Panc1 (cell line): ENCODE results near the gene BICD2. TPM values are rescaled to one million over a fixed set of nuclear protein-coding genes. Genes with fewer than 3 reads are reported as not detected.

Source experiments
- ATAC-seq: fragments of 200-7000 bp; cut with Tn5 transposase; 2 replicates; pipeline ENCODE4 v1.9.1; 2020; ENCODE audit warnings: mild to moderate bottlenecking, moderate library complexity
- BruUV-seq: library from RNA; stranded (reverse); fragments of 400-500 nt; replicated peaks from 2 replicates; lab custom pipeline; 2021; lab: Mats Ljungman, UMichigan
- CTCF ChIA-PET: fragments of 300-600 bp; sonication (Branson Sonifier 250); formaldehyde crosslinking; loops from one replicate; lab custom pipeline; 2022; ENCODE audit warnings: antibody characterized with exemption; lab: Charles Lee
- POLR2A ChIA-PET: fragments of 300-600 bp; sonication (Branson Sonifier 250); formaldehyde crosslinking; loops from one replicate; lab custom pipeline; 2022; ENCODE audit warnings: antibody characterized with exemption; lab: Charles Lee
- DNase-seq: peaks from one replicate; pipeline ENCODE4 v3.0.0-alpha.2; 2010; ENCODE audit warnings: low read depth, low spot score
- H3K27ac ChIP-seq: 2 replicates; pipeline ENCODE4 v1.5.1; 2011; ENCODE audit warnings: mild to moderate bottlenecking, low read length, inconsistent platforms
- H3K27me3 ChIP-seq: fragments of 200-500 bp; sonication (Bioruptor generic); 2 replicates; pipeline ENCODE4 v1.6.0; 2014; ENCODE audit warnings: low read length, inconsistent platforms; ENCODE audit not compliant: control insufficient read depth, insufficient read depth
- H3K36me3 ChIP-seq: fragments of 200-500 bp; sonication (Bioruptor generic); 2 replicates; pipeline ENCODE4 v1.5.1; 2014; ENCODE audit warnings: inconsistent platforms, mild to moderate bottlenecking, low read length, moderate library complexity; ENCODE audit not compliant: control insufficient read depth, insufficient read depth
- H3K4me1 ChIP-seq: 2 replicates; pipeline ENCODE4 v1.5.1; 2011; ENCODE audit warnings: inconsistent platforms, mild to moderate bottlenecking, low read length, moderate library complexity; ENCODE audit not compliant: control insufficient read depth, insufficient read depth
- H3K4me3 ChIP-seq, 2 experiments: 2 replicates each; pipeline ENCODE4 v1.5.1; 2011 to 2012; ENCODE audit warnings: low read depth in 2 of 2, low read length in 2 of 2, mild to moderate bottlenecking in 2 of 2, inconsistent platforms in 1 of 2, moderate library complexity in 1 of 2
- H3K9me3 ChIP-seq: fragments of 200-500 bp; sonication (Bioruptor generic); 2 replicates; pipeline ENCODE4 v1.5.1; 2014; ENCODE audit warnings: low read depth, mild to moderate bottlenecking, inconsistent platforms, low read length, moderate library complexity; ENCODE audit not compliant: control insufficient read depth, insufficient read depth
- POLR2AphosphoS5 ChIP-seq: IDR thresholded peaks from 2 replicates; pipeline ENCODE4 v1.6.1; 2012; ENCODE audit warnings: mild to moderate bottlenecking, low read depth, low read length, moderate library complexity
- SIN3A ChIP-seq: IDR thresholded peaks from 2 replicates; pipeline ENCODE4 v1.6.1; 2012; ENCODE audit warnings: low read depth, mild to moderate bottlenecking, low read length, moderate library complexity, borderline replicate concordance; ENCODE audit not compliant: insufficient read depth
- TCF7L2 ChIP-seq: IDR thresholded peaks from 2 replicates; pipeline ENCODE4 v1.6.1; 2011; ENCODE audit warnings: mild to moderate bottlenecking, low read depth, low read length, inconsistent platforms
- in situ Hi-C: cut with HindIII; loops from 2 replicates; pipeline ENCODE4 v1.10.0; 2016; ENCODE audit warnings: low sequenced_read_pairs, low pct_unique_long_range_greater_than_20kb
- intact Hi-C: fragments of 100-400 bp; cut with micrococcal nuclease; formaldehyde crosslinking; loops from one replicate; pipeline ENCODE4 v1.10.0; 2022; ENCODE audit not compliant: unreplicated experiment
- total RNA-seq: library from RNA; stranded (reverse); gene quantifications from one replicate; pipeline ENCODE4 v1.2.1, GENCODE V29; 2021; ENCODE audit not compliant: unreplicated experiment
- TF ChIP-seq, protein P1 (sequence below): fragments of 450-650 bp; IDR thresholded peaks from 2 replicates; pipeline ENCODE4 v1.5.1; 2017; ENCODE audit warnings: mild to moderate bottlenecking
- TF ChIP-seq, protein P2 (sequence below), 2 experiments: IDR thresholded peaks; 2 replicates each; pipeline ENCODE4 v1.6.1; 2011 to 2012; ENCODE audit warnings: low read depth in 2 of 2, control low read depth in 1 of 2, low read length in 1 of 2, mild to moderate bottlenecking in 1 of 2, moderate library complexity in 1 of 2; ENCODE audit not compliant: insufficient read depth in 1 of 2

BICD2 gene
- total RNA-seq, 1 experiment from 2014 or later = 17.3 TPM

DNA sequence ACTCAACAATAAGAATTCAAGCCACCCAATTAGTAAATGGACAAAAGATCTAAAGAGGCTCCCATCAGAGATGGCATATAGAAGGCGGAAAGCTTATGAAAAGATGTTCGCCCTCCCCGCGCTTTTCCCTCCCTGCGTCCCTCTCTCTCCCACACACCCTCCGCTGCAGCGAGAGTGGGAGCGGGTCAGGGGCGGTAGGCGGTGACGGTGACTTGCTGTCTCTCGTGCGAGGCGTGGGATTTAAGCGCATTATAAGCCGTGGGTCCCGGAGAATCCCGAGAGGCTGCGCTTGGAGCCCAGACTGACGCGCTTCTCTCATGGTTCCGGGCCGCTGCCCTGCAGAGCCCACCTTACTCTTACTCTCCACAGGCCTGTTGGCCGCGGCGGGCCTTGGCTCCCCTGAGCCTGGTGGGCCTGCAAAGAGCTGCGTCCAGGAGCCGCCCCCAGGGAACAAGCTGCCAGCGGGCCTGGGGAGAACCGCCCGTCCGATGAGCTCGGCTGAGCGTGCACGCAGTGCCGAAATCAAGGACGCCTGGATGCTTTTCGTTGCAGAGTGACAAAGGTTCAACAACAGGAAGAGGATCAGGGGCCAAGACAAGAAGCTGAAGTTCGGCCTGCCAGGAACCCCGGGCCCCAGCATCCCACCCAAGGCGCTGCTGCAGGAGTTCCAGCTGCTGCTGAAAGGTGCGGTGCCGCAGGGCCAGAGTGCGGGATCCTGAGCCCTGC, 42.6 kb upstream of the BICD2 start:
- H3K4me1 ChIP-seq = no peaks in the 10 kb centered on the region

DNA sequence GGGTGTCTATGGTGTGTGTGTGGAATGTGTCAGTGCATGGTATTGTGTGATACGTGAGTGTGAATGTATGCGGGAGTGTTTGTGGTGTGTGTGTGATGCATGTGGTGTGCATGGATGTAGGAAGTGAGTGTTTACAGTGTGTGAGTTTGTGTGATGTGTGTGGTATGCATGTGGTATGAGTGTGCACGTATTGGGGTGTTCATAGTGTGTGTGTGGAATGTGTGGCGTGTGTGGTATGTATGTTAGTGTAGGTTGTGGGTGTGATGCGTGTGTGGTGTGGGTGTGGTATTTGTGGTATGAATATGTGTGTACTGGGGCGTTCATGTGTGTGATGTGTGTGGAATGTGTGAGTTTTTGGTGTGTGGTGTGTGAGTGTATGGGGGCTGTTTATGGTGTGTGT, 40.1 kb upstream of the BICD2 start:
- in situ Hi-C loops = no loop called here

More for the DNA sequence above, 42.6 kb upstream of the BICD2 start:
- POLR2A ChIA-PET = no interaction called here
- Histone ChIP-seq H3K27me3 (peaks cover 17% of the 10 kb centered on the region), H3K4me3 (no peak overlapping the region), H3K36me3 (peaks cover 2% of the 10 kb centered on the region; the same call in 1 of the 2 replicates), H3K9me3 (no peaks in the 10 kb centered on the region), H3K27ac (no peak overlapping the region)
- in situ Hi-C loops = no loop called here
- CTCF ChIA-PET = no interaction called here
- TF ChIP-seq POLR2AphosphoS5 (no peak), TCF7L2 (no peak), SIN3A (no peak)
- TF ChIP-seq, protein P1, sequence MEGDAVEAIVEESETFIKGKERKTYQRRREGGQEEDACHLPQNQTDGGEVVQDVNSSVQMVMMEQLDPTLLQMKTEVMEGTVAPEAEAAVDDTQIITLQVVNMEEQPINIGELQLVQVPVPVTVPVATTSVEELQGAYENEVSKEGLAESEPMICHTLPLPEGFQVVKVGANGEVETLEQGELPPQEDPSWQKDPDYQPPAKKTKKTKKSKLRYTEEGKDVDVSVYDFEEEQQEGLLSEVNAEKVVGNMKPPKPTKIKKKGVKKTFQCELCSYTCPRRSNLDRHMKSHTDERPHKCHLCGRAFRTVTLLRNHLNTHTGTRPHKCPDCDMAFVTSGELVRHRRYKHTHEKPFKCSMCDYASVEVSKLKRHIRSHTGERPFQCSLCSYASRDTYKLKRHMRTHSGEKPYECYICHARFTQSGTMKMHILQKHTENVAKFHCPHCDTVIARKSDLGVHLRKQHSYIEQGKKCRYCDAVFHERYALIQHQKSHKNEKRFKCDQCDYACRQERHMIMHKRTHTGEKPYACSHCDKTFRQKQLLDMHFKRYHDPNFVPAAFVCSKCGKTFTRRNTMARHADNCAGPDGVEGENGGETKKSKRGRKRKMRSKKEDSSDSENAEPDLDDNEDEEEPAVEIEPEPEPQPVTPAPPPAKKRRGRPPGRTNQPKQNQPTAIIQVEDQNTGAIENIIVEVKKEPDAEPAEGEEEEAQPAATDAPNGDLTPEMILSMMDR = no peak
- TF ChIP-seq, protein P2, sequence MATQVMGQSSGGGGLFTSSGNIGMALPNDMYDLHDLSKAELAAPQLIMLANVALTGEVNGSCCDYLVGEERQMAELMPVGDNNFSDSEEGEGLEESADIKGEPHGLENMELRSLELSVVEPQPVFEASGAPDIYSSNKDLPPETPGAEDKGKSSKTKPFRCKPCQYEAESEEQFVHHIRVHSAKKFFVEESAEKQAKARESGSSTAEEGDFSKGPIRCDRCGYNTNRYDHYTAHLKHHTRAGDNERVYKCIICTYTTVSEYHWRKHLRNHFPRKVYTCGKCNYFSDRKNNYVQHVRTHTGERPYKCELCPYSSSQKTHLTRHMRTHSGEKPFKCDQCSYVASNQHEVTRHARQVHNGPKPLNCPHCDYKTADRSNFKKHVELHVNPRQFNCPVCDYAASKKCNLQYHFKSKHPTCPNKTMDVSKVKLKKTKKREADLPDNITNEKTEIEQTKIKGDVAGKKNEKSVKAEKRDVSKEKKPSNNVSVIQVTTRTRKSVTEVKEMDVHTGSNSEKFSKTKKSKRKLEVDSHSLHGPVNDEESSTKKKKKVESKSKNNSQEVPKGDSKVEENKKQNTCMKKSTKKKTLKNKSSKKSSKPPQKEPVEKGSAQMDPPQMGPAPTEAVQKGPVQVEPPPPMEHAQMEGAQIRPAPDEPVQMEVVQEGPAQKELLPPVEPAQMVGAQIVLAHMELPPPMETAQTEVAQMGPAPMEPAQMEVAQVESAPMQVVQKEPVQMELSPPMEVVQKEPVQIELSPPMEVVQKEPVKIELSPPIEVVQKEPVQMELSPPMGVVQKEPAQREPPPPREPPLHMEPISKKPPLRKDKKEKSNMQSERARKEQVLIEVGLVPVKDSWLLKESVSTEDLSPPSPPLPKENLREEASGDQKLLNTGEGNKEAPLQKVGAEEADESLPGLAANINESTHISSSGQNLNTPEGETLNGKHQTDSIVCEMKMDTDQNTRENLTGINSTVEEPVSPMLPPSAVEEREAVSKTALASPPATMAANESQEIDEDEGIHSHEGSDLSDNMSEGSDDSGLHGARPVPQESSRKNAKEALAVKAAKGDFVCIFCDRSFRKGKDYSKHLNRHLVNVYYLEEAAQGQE (IDR thresholded peaks at IDR 0.05; ENCODE audit: insufficient read depth in 1 of 2, low read depth in 2 of 2, low read length in 1 of 2) = no peak
- intact Hi-C loops = no loop called here
- ATAC-seq (no peak), DNase-seq (no peak)
- BruUV-seq = no TSS peak

More for the DNA sequence above, 40.1 kb upstream of the BICD2 start:
- TF ChIP-seq, protein P1 = no peak
- TF ChIP-seq, protein P2 (IDR thresholded peaks at IDR 0.05; ENCODE audit: insufficient read depth in 1 of 2, low read depth in 2 of 2, low read length in 1 of 2) = no peak
- TF ChIP-seq POLR2AphosphoS5 = no peak
- no peak for TF ChIP-seq SIN3A
- TF ChIP-seq TCF7L2 = no peak
- intact Hi-C loops = no loop called here
- Histone ChIP-seq H3K4me3 (no peak overlapping the region), H3K9me3 (no peaks in the 10 kb centered on the region), H3K27ac (no peak overlapping the region), H3K36me3 (peaks cover under 1% of the 10 kb centered on the region; the same call in 1 of the 2 replicates), H3K27me3 (peaks cover 3% of the 10 kb centered on the region), H3K4me1 (no peaks in the 10 kb centered on the region)
- CTCF ChIA-PET = no interaction called here
- DNase-seq (no peak), ATAC-seq (no peak)
- BruUV-seq = no TSS peak
- POLR2A ChIA-PET = no interaction called here
